ENCODE data around the gene POPDC2. TPM values are rescaled to one million over a fixed set of nuclear protein-coding genes. Genes with fewer than 3 reads are reported as not detected.

POPDC2 gene
- total RNA-seq, 1 donor from 2014 or later: 2.1 TPM

- Histone ChIP-seq H3K27ac (ENCODE audit: low read depth, low read length) (no peak overlapping the region), H3K4me1 (ENCODE audit: insufficient read depth, low read length) (no peaks in the 10 kb centered on the region), H3K4me2 (ENCODE audit: low read length) (no peak overlapping the region)
Observed at GRCh38 chr3:119659606-119660291, 640 bp downstream of the POPDC2 start.

GRCh38 chr3:119658994-119659393 is 1.4 kb downstream of the POPDC2 start:
- Mint-ChIP-seq H3K36me3 (ENCODE audit: low read depth, unreplicated experiment) (no peaks in the 10 kb centered on the region), H3K4me1 (ENCODE audit: low read depth, unreplicated experiment) (peaks cover 13% of the 10 kb centered on the region), H3K27me3 (ENCODE audit: low read depth, unreplicated experiment) (no peaks in the 10 kb centered on the region), H3K27ac (ENCODE audit: unreplicated experiment) (no peak overlapping the region), H3K9me3 (ENCODE audit: unreplicated experiment) (no peaks in the 10 kb centered on the region), H3K4me3 (ENCODE audit: unreplicated experiment) (no peak overlapping the region)
- Histone ChIP-seq H4K20me1 (ENCODE audit: insufficient read depth, low read length) (no peaks in the 10 kb centered on the region), H3K27ac (ENCODE audit: low read depth, low read length) (no peak overlapping the region), H2AFZ (ENCODE audit: low read depth, low read length) (no peak overlapping the region), H3K27me3 (ENCODE audit: insufficient read depth, low read length) (no peaks in the 10 kb centered on the region), H3K4me3 (ENCODE audit: insufficient read depth, low read depth, low read length) (no peak overlapping the region), H3K9ac (ENCODE audit: low read length) (no peak overlapping the region), H3K4me1 (ENCODE audit: insufficient read depth, low read length) (no peaks in the 10 kb centered on the region), H3K4me2 (ENCODE audit: low read length) (no peak overlapping the region), H3K36me3 (ENCODE audit: insufficient read depth, low read length) (no peaks in the 10 kb centered on the region), H3K9me3 (ENCODE audit: insufficient read depth, low read depth, low read length) (no peaks in the 10 kb centered on the region), H3K79me2 (ENCODE audit: insufficient read depth, low read length) (no peaks in the 10 kb centered on the region)
- FAIRE-seq (no peak), DNase-seq (ENCODE audit: low read depth) (no peak)
- no peak for TF ChIP-seq CTCF (IDR thresholded peaks at IDR 0.05; ENCODE audit: insufficient read depth, low read depth, low read length)
- no peak for TF ChIP-seq EZH2 (IDR thresholded peaks at IDR 0.05; ENCODE audit: insufficient read depth, low read length)

More at GRCh38 chr3:119659606-119660291, 640 bp downstream of the POPDC2 start:
- Histone ChIP-seq H3K9ac (ENCODE audit: low read length) (no peak overlapping the region), H3K4me3 (ENCODE audit: insufficient read depth, low read depth, low read length) (no peak overlapping the region), H2AFZ (ENCODE audit: low read depth, low read length) (no peak overlapping the region), H4K20me1 (ENCODE audit: insufficient read depth, low read length) (no peaks in the 10 kb centered on the region), H3K27me3 (ENCODE audit: insufficient read depth, low read length) (no peaks in the 10 kb centered on the region), H3K9me3 (ENCODE audit: insufficient read depth, low read depth, low read length) (no peaks in the 10 kb centered on the region), H3K36me3 (ENCODE audit: insufficient read depth, low read length) (no peaks in the 10 kb centered on the region), H3K79me2 (ENCODE audit: insufficient read depth, low read length) (no peaks in the 10 kb centered on the region)
- Mint-ChIP-seq H3K4me3 (ENCODE audit: unreplicated experiment) (no peak overlapping the region), H3K4me1 (ENCODE audit: low read depth, unreplicated experiment) (peaks cover 21% of the 10 kb centered on the region), H3K36me3 (ENCODE audit: low read depth, unreplicated experiment) (no peaks in the 10 kb centered on the region), H3K27ac (ENCODE audit: unreplicated experiment) (no peak overlapping the region), H3K27me3 (ENCODE audit: low read depth, unreplicated experiment) (no peaks in the 10 kb centered on the region), H3K9me3 (ENCODE audit: unreplicated experiment) (no peaks in the 10 kb centered on the region)
- TF ChIP-seq EZH2 (IDR thresholded peaks at IDR 0.05; ENCODE audit: insufficient read depth, low read length) (no peak), CTCF (IDR thresholded peaks at IDR 0.05; ENCODE audit: insufficient read depth, low read depth, low read length) (no peak)
- DNase-seq (ENCODE audit: low read depth): no peak
- no peak for FAIRE-seq

Data from astrocyte (in vitro differentiated cells and primary cell).